Osteoblast (primary cell): ENCODE results near the gene UCK1. TPM values are rescaled to one million over a fixed set of nuclear protein-coding genes. Genes with fewer than 3 reads are reported as not detected.

Source experiments
- DNase-seq: peaks from one replicate; pipeline ENCODE4 v3.0.0; 2011; ENCODE audit warnings: low spot score, mixed read lengths; ENCODE audit not compliant: insufficient read length; ENCODE audit errors: missing footprints
- H2AFZ ChIP-seq: 2 replicates; pipeline ENCODE4 v1.6.0; 2011; ENCODE audit warnings: mild to moderate bottlenecking, low read length
- H3K27ac ChIP-seq: 2 replicates; pipeline ENCODE4 v1.5.1; 2011; ENCODE audit warnings: mild to moderate bottlenecking, low read depth, low read length, moderate library complexity
- H3K27me3 ChIP-seq: 2 replicates; pipeline ENCODE4 v1.6.0; 2012; ENCODE audit warnings: mild to moderate bottlenecking, control low read depth, inconsistent platforms, low read length, moderate library complexity; ENCODE audit not compliant: insufficient read depth
- H3K36me3 ChIP-seq: 2 replicates; pipeline ENCODE4 v1.5.1; 2011; ENCODE audit warnings: mild to moderate bottlenecking, low read length, control low read depth, moderate library complexity; ENCODE audit not compliant: insufficient read depth
- H3K4me1 ChIP-seq: 2 replicates; pipeline ENCODE4 v1.5.1; 2011; ENCODE audit warnings: mild to moderate bottlenecking, low read length, control low read depth, moderate library complexity; ENCODE audit not compliant: insufficient read depth
- H3K4me2 ChIP-seq: 2 replicates; pipeline ENCODE4 v1.6.0; 2011; ENCODE audit warnings: mild to moderate bottlenecking, low read length; ENCODE audit not compliant: insufficient read depth
- H3K4me3 ChIP-seq: fragments of 200-600 bp; sonication (generic); 3 replicates; pipeline ENCODE4 v1.5.1; 2012; ENCODE audit warnings: mild to moderate bottlenecking, low read length, inconsistent platforms; ENCODE audit not compliant: insufficient read depth
- H3K79me2 ChIP-seq: 2 replicates; pipeline ENCODE4 v1.6.0; 2012; ENCODE audit warnings: mild to moderate bottlenecking, low read length, control low read depth, inconsistent platforms; ENCODE audit not compliant: insufficient read depth
- H3K9me3 ChIP-seq: 2 replicates; pipeline ENCODE4 v1.5.1; 2011; ENCODE audit warnings: low read depth, low read length, control low read depth
- H4K20me1 ChIP-seq: 2 replicates; pipeline ENCODE4 v1.6.0; 2012; ENCODE audit warnings: mild to moderate bottlenecking, low read length, control low read depth; ENCODE audit not compliant: insufficient read depth
- total RNA-seq: library from RNA; depleted of rRNA; stranded (reverse); fragments of >200 nt; gene quantifications from 2 replicates; pipeline ENCODE4 v1.2.3, GENCODE V29; 2012
- TF ChIP-seq, protein P1 (sequence below): IDR thresholded peaks from 2 replicates; pipeline ENCODE4 v1.5.1; 2011; ENCODE audit warnings: mild to moderate bottlenecking, low read depth, low read length, moderate library complexity; ENCODE audit errors: extremely low read depth

The UCK1 gene
- total RNA-seq, 1 donor: 19.5 TPM

DNA sequence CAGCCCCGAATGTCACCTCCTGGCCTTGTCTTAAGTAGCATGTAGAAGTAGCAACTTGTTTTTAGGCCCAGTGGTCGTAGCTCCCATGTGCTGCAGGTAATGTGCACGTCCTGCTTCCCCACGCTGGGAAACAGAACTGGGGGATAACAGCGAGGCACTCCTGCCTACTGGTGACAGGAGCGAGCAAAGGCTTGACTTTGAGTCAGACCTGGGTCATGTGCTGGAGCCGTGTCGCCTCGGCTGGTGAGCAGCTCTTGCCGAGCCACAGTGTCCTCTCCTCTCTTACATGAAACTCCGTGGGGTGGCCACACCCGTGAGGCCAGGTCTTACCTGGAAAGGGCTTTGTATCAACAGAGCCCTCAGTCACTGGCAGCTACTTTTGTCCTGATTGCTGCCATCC is 45.9 kb downstream of the UCK1 start:
- Histone ChIP-seq H3K4me2 (no peak overlapping the region), H2AFZ (no peak overlapping the region), H3K9me3 (no peaks in the 10 kb centered on the region), H3K36me3 (peaks cover 92% of the 10 kb centered on the region), H3K4me1 (no peaks in the 10 kb centered on the region), H3K79me2 (peaks cover 25% of the 10 kb centered on the region), H3K27ac (no peak overlapping the region), H3K27me3 (no peaks in the 10 kb centered on the region), H4K20me1 (peaks cover 40% of the 10 kb centered on the region), H3K4me3 (no peak overlapping the region)
- TF ChIP-seq, protein P1, sequence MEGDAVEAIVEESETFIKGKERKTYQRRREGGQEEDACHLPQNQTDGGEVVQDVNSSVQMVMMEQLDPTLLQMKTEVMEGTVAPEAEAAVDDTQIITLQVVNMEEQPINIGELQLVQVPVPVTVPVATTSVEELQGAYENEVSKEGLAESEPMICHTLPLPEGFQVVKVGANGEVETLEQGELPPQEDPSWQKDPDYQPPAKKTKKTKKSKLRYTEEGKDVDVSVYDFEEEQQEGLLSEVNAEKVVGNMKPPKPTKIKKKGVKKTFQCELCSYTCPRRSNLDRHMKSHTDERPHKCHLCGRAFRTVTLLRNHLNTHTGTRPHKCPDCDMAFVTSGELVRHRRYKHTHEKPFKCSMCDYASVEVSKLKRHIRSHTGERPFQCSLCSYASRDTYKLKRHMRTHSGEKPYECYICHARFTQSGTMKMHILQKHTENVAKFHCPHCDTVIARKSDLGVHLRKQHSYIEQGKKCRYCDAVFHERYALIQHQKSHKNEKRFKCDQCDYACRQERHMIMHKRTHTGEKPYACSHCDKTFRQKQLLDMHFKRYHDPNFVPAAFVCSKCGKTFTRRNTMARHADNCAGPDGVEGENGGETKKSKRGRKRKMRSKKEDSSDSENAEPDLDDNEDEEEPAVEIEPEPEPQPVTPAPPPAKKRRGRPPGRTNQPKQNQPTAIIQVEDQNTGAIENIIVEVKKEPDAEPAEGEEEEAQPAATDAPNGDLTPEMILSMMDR: no peak
- peak; percentile 72 for DNase-seq

DNA sequence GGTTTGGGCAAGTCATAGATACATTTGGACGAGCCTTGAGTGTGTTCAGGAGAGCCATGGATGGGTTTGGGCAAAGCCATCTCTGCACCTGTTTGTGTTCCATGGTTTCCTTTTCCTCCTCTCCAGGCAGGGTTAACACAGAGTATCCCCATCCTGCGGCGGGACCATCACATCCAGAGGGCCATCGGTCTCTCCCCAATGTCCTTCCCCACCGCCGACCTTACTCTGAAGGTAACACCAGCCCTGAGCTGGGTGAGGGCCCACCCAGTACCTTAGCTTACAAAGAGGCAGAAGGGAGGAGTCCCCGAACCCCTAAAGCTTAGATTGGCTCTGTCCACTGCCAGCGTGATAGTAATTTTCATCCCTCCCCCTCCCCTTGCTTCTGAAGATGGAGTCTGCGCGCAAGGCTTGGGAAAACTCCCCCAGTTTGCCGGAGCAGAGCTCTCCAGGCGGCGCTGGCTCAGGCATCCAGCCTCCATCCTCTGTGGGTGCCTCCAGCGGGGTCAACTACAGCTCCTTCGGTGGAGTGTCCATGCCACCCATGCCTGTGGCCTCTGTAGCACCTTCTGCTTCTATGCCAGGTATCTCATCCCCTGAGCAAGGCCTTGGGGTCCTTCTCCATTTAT is 46.4 kb downstream of the UCK1 start:
- Histone ChIP-seq H2AFZ (no peak overlapping the region), H3K27me3 (no peaks in the 10 kb centered on the region), H3K79me2 (peaks cover 29% of the 10 kb centered on the region), H3K27ac (no peak overlapping the region), H3K9me3 (no peaks in the 10 kb centered on the region), H3K4me2 (no peak overlapping the region), H3K36me3 (peaks cover 92% of the 10 kb centered on the region), H3K4me1 (no peaks in the 10 kb centered on the region), H4K20me1 (peaks cover 40% of the 10 kb centered on the region), H3K4me3 (no peak overlapping the region)
- DNase-seq: peak; percentile 72
- TF ChIP-seq, protein P1: no peak

DNA sequence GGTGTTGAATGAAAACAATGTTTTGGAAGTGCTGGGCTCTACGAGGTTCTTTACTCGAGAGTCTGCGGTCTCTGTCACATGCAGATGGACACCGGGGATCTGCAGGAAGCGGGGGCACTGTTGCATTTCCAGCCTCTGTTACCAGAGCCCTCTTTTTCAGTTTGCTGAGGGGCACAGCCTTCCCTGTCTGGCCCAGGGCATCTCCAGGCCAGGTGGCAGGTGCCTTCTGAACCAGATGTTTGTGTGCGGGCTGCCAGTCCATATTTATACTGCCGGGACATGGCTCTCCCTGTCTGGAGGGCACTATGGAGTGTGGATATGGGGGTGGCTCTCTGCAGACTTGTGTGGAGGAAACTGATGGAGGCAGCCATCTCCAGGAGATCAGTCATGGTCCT is 47.0 kb downstream of the UCK1 start:
- Histone ChIP-seq H3K27me3 (no peaks in the 10 kb centered on the region), H3K4me2 (no peak overlapping the region), H3K9me3 (no peaks in the 10 kb centered on the region), H2AFZ (no peak overlapping the region), H3K27ac (no peak overlapping the region), H3K4me1 (no peaks in the 10 kb centered on the region), H3K4me3 (no peak overlapping the region), H4K20me1 (peaks cover 40% of the 10 kb centered on the region), H3K79me2 (peaks cover 35% of the 10 kb centered on the region), H3K36me3 (peaks cover 92% of the 10 kb centered on the region)
- TF ChIP-seq, protein P1: no peak
- peak; percentile 19 for DNase-seq

DNA sequence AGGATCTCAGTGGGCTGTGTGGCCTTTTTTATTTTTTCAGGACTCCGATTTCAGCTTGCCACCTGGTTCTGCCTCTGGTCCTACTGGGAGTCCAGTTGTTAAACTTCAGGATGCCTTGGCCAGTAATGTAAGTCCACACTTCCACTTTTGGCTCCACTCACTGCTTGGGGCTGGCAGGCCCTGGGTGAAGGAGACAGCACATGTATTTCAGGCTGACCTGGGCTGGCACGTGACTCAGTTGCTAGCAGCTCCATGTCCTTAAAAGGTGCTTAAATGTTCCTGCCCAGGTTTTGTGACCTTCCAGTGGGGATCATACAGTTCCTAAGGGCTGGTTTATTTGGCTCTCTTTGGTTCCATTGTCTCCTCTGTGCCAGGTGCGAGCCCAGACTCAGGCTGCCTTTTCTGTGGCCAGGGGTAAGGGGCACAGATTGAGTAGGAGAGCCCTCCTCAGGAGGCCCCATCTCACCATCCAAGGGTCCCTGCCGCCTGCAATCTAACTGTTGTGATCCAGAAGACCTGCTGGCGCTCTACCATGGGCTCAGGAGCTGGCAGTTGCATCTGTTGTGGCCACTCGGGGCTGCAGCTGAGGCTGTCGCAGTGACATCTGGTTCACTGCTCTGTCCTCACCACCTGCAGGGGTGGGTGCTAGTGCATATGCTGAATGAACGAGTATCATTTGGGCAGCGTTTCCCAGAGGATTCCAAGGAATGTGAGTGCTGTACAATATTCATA is 47.6 kb downstream of the UCK1 start:
- peaks cover 36% of the 10 kb centered on the region for H4K20me1 ChIP-seq
- H3K4me1 ChIP-seq: no peaks in the 10 kb centered on the region
- H2AFZ ChIP-seq: no peak overlapping the region
- TF ChIP-seq, protein P1: no peak
- H3K36me3 ChIP-seq: peaks cover 92% of the 10 kb centered on the region
- H3K4me3 ChIP-seq: no peak overlapping the region
- H3K79me2 ChIP-seq: peaks cover 38% of the 10 kb centered on the region
- H3K4me2 ChIP-seq: no peak overlapping the region
- H3K27ac ChIP-seq: no peak overlapping the region
- DNase-seq: peak; percentile 49
- no peaks in the 10 kb centered on the region for H3K9me3 ChIP-seq
- no peaks in the 10 kb centered on the region for H3K27me3 ChIP-seq
